H1 (cell line): ENCODE data around the gene RPL3. TPM values are rescaled to one million over a fixed set of nuclear protein-coding genes. Genes with fewer than 3 reads are reported as not detected.

Experiments
- CTCF ChIA-PET: fragments of 300-600 bp; sonication (Branson Sonifier 250); formaldehyde crosslinking; loops from one replicate; lab custom pipeline; 2021; ENCODE audit not compliant: partially characterized antibody; lab: Charles Lee
- POLR2A ChIA-PET: fragments of 300-600 bp; sonication (Branson Sonifier 250); formaldehyde crosslinking; loops from one replicate; lab custom pipeline; 2021; ENCODE audit warnings: inconsistent platforms; ENCODE audit not compliant: partially characterized antibody; lab: Charles Lee
- DNase-seq, 2 experiments: peaks; one replicate each; pipeline versions ENCODE4 v3.0.0 to v3.0.0-alpha.2; 2010 to 2022; ENCODE audit warnings: low spot score in 2 of 2, low read depth in 1 of 2, mixed read lengths in 1 of 2
- FAIRE-seq: peaks from 2 replicates; lab custom pipeline; 2011; peaks lifted over from hg19 to GRCh38; lab: Jason Lieb, UNC
- H2AFZ ChIP-seq: 2 replicates; pipeline ENCODE4 v1.8.1; 2012; ENCODE audit warnings: low read length, inconsistent platforms
- H2AK5ac ChIP-seq: 2 replicates; pipeline ENCODE4 v1.6.1; 2013; ENCODE audit warnings: low read depth, low read length
- H2BK120ac ChIP-seq: replicated peaks from 2 replicates; pipeline ENCODE3; 2013; ENCODE audit warnings: low read depth, low read length, inconsistent platforms
- H2BK12ac ChIP-seq: 2 replicates; pipeline ENCODE4 v1.6.1; 2013; ENCODE audit warnings: low read depth, low read length
- H2BK15ac ChIP-seq: 2 replicates; pipeline ENCODE4 v1.6.1; 2013; ENCODE audit warnings: low read length
- H2BK20ac ChIP-seq: 2 replicates; pipeline ENCODE4 v1.6.1; 2013; ENCODE audit warnings: low read length
- H2BK5ac ChIP-seq: 2 replicates; pipeline ENCODE4 v1.6.1; 2013; ENCODE audit warnings: low read depth, low read length
- H3K14ac ChIP-seq: 2 replicates; pipeline ENCODE4 v1.6.1; 2013; ENCODE audit warnings: inconsistent platforms; ENCODE audit not compliant: insufficient read length
- H3K18ac ChIP-seq: 2 replicates; pipeline ENCODE4 v1.6.1; 2013; ENCODE audit warnings: low read length; ENCODE audit errors: extremely low read depth
- H3K23ac ChIP-seq: 2 replicates; pipeline ENCODE4 v1.6.1; 2013; ENCODE audit warnings: inconsistent platforms; ENCODE audit not compliant: insufficient read length
- H3K23me2 ChIP-seq: 2 replicates; pipeline ENCODE4 v1.6.1; 2013; ENCODE audit warnings: low read depth, low read length
- H3K27ac ChIP-seq: 2 replicates; pipeline ENCODE4 v1.6.1; 2011; ENCODE audit warnings: low read depth, low read length, inconsistent platforms
- H3K27me3 ChIP-seq, 4 experiments: replicated peaks in 1 of 4; 1 replicate in 1 of 4; 2 replicates in 3 of 4; pipeline versions ENCODE4 v1.6.1 to v1.8.1; 2011 to 2013; ENCODE audit warnings: low read length in 3 of 4, mild to moderate bottlenecking in 3 of 4, inconsistent platforms in 2 of 4, mixed read lengths in 2 of 4, moderate library complexity in 1 of 4; ENCODE audit not compliant: control insufficient read depth in 3 of 4, insufficient read depth in 3 of 4; ENCODE audit errors: extremely low read depth in 1 of 4
- H3K36me3 ChIP-seq, 4 experiments: 2 replicates each; pipeline versions ENCODE4 v1.6.1 to v1.8.1; 2011 to 2013; ENCODE audit warnings: mild to moderate bottlenecking in 4 of 4, low read length in 3 of 4, moderate library complexity in 2 of 4, control low read depth in 1 of 4, inconsistent platforms in 1 of 4; ENCODE audit not compliant: insufficient read depth in 4 of 4, control insufficient read depth in 2 of 4
- H3K4ac ChIP-seq: replicated peaks from 2 replicates; pipeline ENCODE3; 2013; ENCODE audit warnings: low read length, low read depth, mixed read lengths, inconsistent platforms; ENCODE audit not compliant: insufficient read length
- H3K4me1 ChIP-seq, 4 experiments: replicated peaks in 1 of 4; 1 replicate in 1 of 4; 2 replicates in 3 of 4; pipeline versions ENCODE4 v1.6.1 to v1.8.1; 2011 to 2013; ENCODE audit warnings: low read length in 3 of 4, inconsistent platforms in 2 of 4, mixed read lengths in 1 of 4; ENCODE audit not compliant: insufficient read depth in 4 of 4, control insufficient read depth in 3 of 4
- H3K4me2 ChIP-seq, 2 experiments: 2 replicates each; pipeline versions ENCODE4 v1.6.1 to v1.8.1; 2011 to 2013; ENCODE audit warnings: low read depth in 2 of 2, low read length in 2 of 2, control low read depth in 1 of 2, inconsistent platforms in 1 of 2, mild to moderate bottlenecking in 1 of 2; ENCODE audit not compliant: insufficient read depth in 1 of 2
- H3K4me3 ChIP-seq, 4 experiments: fragments of 200-600, 300-600 bp in 1 of 4; sonication (generic), shearing (Covaris generic), sonication (Bioruptor Twin) in 1 of 4; 2 replicates each; pipeline versions ENCODE4 v1.5.1 to v1.8.1; 2011 to 2016; ENCODE audit warnings: low read length in 4 of 4, low read depth in 3 of 4, control low read depth in 2 of 4, inconsistent platforms in 2 of 4, mild to moderate bottlenecking in 2 of 4, mixed read lengths in 1 of 4, moderate library complexity in 1 of 4; ENCODE audit not compliant: insufficient read depth in 2 of 4; ENCODE audit errors: extremely low read depth in 1 of 4
- H3K56ac ChIP-seq: replicated peaks from 2 replicates; pipeline ENCODE3; 2013; ENCODE audit warnings: low read depth, mild to moderate bottlenecking, mixed read lengths, low read length, inconsistent platforms; ENCODE audit not compliant: insufficient read length
- H3K79me1 ChIP-seq: 2 replicates; pipeline ENCODE4 v1.6.1; 2013; ENCODE audit warnings: low read depth, low read length, control low read depth
- H3K79me2 ChIP-seq, 2 experiments: 2 replicates each; pipeline versions ENCODE4 v1.6.1 to v1.8.1; 2012 to 2013; ENCODE audit warnings: low read length in 2 of 2, mild to moderate bottlenecking in 2 of 2, inconsistent platforms in 1 of 2; ENCODE audit not compliant: insufficient read depth in 2 of 2, control insufficient read depth in 1 of 2
- H3K9ac ChIP-seq, 4 experiments: replicated peaks in 1 of 4; 1 replicate in 1 of 4; 2 replicates in 3 of 4; pipeline versions ENCODE4 v1.6.1 to v1.8.1; 2011 to 2013; ENCODE audit warnings: low read depth in 3 of 4, low read length in 3 of 4, control low read depth in 2 of 4, mild to moderate bottlenecking in 2 of 4, moderate library complexity in 2 of 4, inconsistent platforms in 1 of 4; ENCODE audit errors: extremely low read depth in 1 of 4
- H3K9me3 ChIP-seq, 2 experiments: 2 replicates each; pipeline versions ENCODE4 v1.6.1 to v1.8.1; 2012 to 2013; ENCODE audit warnings: mild to moderate bottlenecking in 2 of 2, moderate library complexity in 2 of 2, control low read depth in 1 of 2, inconsistent platforms in 1 of 2, low read depth in 1 of 2, low read length in 1 of 2, mixed read lengths in 1 of 2; ENCODE audit not compliant: insufficient read depth in 2 of 2
- H4K20me1 ChIP-seq, 2 experiments: replicated peaks in 1 of 2; 2 replicates each; pipeline versions ENCODE3 to v1.8.1; 2011 to 2013; ENCODE audit warnings: inconsistent platforms in 2 of 2, low read length in 2 of 2, mild to moderate bottlenecking in 1 of 2; ENCODE audit not compliant: insufficient read depth in 2 of 2, control insufficient read depth in 1 of 2
- H4K5ac ChIP-seq: 2 replicates; pipeline ENCODE4 v1.6.1; 2013; ENCODE audit warnings: low read length, low read depth, mixed read lengths, inconsistent platforms; ENCODE audit not compliant: insufficient read length
- H4K8ac ChIP-seq: 2 replicates; pipeline ENCODE4 v1.8.0; 2013; ENCODE audit warnings: mild to moderate bottlenecking, moderate library complexity, low read length, inconsistent platforms; ENCODE audit not compliant: insufficient read depth; ENCODE audit errors: extremely low read depth
- H4K91ac ChIP-seq: replicated peaks from 2 replicates; pipeline ENCODE3; 2013; ENCODE audit warnings: low read length, mixed read lengths, inconsistent platforms; ENCODE audit not compliant: insufficient read length
- ASH2L ChIP-seq: fragments of 200-600, 300-600 bp; sonication (generic); IDR thresholded peaks from one replicate; pipeline ENCODE4 v1.7.1; 2017; ENCODE audit warnings: low read length
- CEBPB ChIP-seq: IDR thresholded peaks from 2 replicates; pipeline ENCODE4 v1.6.1; 2012; ENCODE audit warnings: low read depth, low read length
- CTBP2 ChIP-seq: IDR thresholded peaks from 2 replicates; pipeline ENCODE4 v1.7.0; 2011; ENCODE audit warnings: borderline replicate concordance, mild to moderate bottlenecking, moderate library complexity, mixed read lengths, low read length; ENCODE audit not compliant: insufficient read depth, insufficient read length
- HDAC6 ChIP-seq: IDR thresholded peaks from one replicate; pipeline ENCODE4 v1.7.1; 2012; ENCODE audit warnings: low read depth, mild to moderate bottlenecking, inconsistent platforms, low read length, moderate library complexity
- JUN ChIP-seq: IDR thresholded peaks from 2 replicates; pipeline ENCODE4 v1.6.1; 2011; ENCODE audit warnings: low read depth, mild to moderate bottlenecking, improper control_type of control experiment, low read length
- JUND ChIP-seq: IDR thresholded peaks from 2 replicates; pipeline ENCODE4 v1.6.1; 2011; ENCODE audit warnings: mild to moderate bottlenecking, improper control_type of control experiment, low read length
- KDM4A ChIP-seq: IDR thresholded peaks from one replicate; pipeline ENCODE4 v1.7.1; 2012; ENCODE audit warnings: low read depth, mild to moderate bottlenecking, moderate library complexity, low read length, inconsistent platforms; ENCODE audit not compliant: severe bottlenecking
- RNF2 ChIP-seq: fragments of 200-900, 300-1000 bp; sonication (generic); IDR thresholded peaks from 2 replicates; pipeline ENCODE4 v1.7.1; 2016; ENCODE audit warnings: borderline replicate concordance, low read depth, mild to moderate bottlenecking, antibody characterized with exemption, low read length; ENCODE audit not compliant: poor library complexity, severe bottlenecking; ENCODE audit errors: missing control alignments
- SIN3A ChIP-seq, 2 experiments: IDR thresholded peaks in 1 of 2; conservative IDR thresholded peaks in 1 of 2; 2 replicates each; pipeline ENCODE4 v1.6.1; 2011 to 2012; ENCODE audit warnings: low read length in 2 of 2, improper control_type of control experiment in 1 of 2, low read depth in 1 of 2, mild to moderate bottlenecking in 1 of 2
- SP4 ChIP-seq: IDR thresholded peaks from 2 replicates; pipeline ENCODE4 v1.6.1; 2012; ENCODE audit warnings: low read length, inconsistent platforms
- YY1 ChIP-seq: IDR thresholded peaks from 2 replicates; pipeline ENCODE4 v1.6.1; 2011; ENCODE audit warnings: low read depth, mild to moderate bottlenecking, low read length
- WGBS, 2 experiments: shearing (Covaris generic) in 1 of 2; methylation state at CpG; one replicate each; pipeline versions ENCODE4 v1.1.6 to v1.1.7; 2013 to 2015; ENCODE audit warnings: low lambda C conversion rate in 2 of 2, mixed read lengths in 2 of 2, inconsistent platforms in 1 of 2, low coverage in 1 of 2, missing lambda C conversion rate in 1 of 2; ENCODE audit not compliant: insufficient replicate concordance in 2 of 2, insufficient coverage in 1 of 2, insufficient read length in 1 of 2; ENCODE audit errors: extremely low coverage in 1 of 2, missing lambda C conversion rate in 1 of 2; 5-methylcytosine and 5-hydroxymethylcytosine counted together
- polyA plus RNA-seq, 7 experiments: library from polyadenylated mRNA; depleted of rRNA in 3 of 7; stranded (reverse) in 5 of 7; unstranded in 2 of 7; fragments of >200 nt in 5 of 7; fragments of 200-250 nt in 2 of 7; gene quantifications; 1 replicate in 5 of 7; 2 replicates in 1 of 7; 4 replicates in 1 of 7; pipeline versions ENCODE4 v1.2.1 to v1.2.3, GENCODE V29; 2011 to 2013; ENCODE audit warnings: missing spikeins in 2 of 7, mixed read lengths in 2 of 7
- total RNA-seq: library from RNA; stranded (reverse); fragmentation: NEBNext Ultra II Directional; extraction: Animal tissue kit (Norgen Biotek cat#: 25700); gene quantifications from 2 replicates; pipeline ENCODE4 v1.2.1, GENCODE V29; 2021
- TF ChIP-seq, protein P1 (sequence below): IDR thresholded peaks from 2 replicates; pipeline ENCODE4 v1.6.1; 2011; ENCODE audit warnings: low read length, improper control_type of control experiment

Gene RPL3
- total and polyA plus RNA-seq, 2 of the 8 experiments (the other 6 are each of a cell fraction or from before 2014, with no cell fraction given): 2,865 to 5,466 TPM

GRCh38 chr22:39325392-39325932 is 6.0 kb upstream of the RPL3 start:
- Histone ChIP-seq H2BK20ac (no peak overlapping the region), H3K14ac (no peak overlapping the region), H2AK5ac (no peak overlapping the region), H2BK12ac (no peak overlapping the region), H3K79me1 (no peaks in the 10 kb centered on the region), H3K23ac (no peak overlapping the region), H4K5ac (no peak overlapping the region), H2BK5ac (no peak overlapping the region), H3K9ac (no peak overlapping the region), H3K4me3 (no peak overlapping the region), H4K8ac (no peak overlapping the region), H2BK15ac (no peak overlapping the region), H3K79me2 (no peaks in the 10 kb centered on the region), H4K91ac (no peak overlapping the region), H3K36me3 (no peaks in the 10 kb centered on the region), H4K20me1 (peaks cover 0 to 2% of the 10 kb centered on the region in 2 experiments), H3K56ac (no peak overlapping the region), H3K27me3 (no peaks in the 10 kb centered on the region), H2BK120ac (no peak overlapping the region), H3K9me3 (no peaks in the 10 kb centered on the region), H3K4ac (no peak overlapping the region), H3K4me1 (no peaks in the 10 kb centered on the region), H3K4me2 (no peak overlapping the region), H3K18ac (no peak overlapping the region), H3K23me2 (no peaks in the 10 kb centered on the region; the same call in 1 of the 2 replicates), H3K27ac (no peak overlapping the region), H2AFZ (no peak overlapping the region)
- FAIRE-seq: no peak
- TF ChIP-seq HDAC6 (no peak), CTBP2 (no peak), KDM4A (no peak), RNF2 (no peak), SIN3A (conservative IDR thresholded peaks at IDR 0.05 in 1 of 2, IDR thresholded peaks at IDR 0.05 in 1 of 2; ENCODE audit: low read depth in 1 of 2, low read length in 2 of 2) (no peak), CEBPB (no peak), SP4 (no peak), JUND (no peak), ASH2L (no peak), JUN (no peak), YY1 (no peak)
- TF ChIP-seq, protein P1, sequence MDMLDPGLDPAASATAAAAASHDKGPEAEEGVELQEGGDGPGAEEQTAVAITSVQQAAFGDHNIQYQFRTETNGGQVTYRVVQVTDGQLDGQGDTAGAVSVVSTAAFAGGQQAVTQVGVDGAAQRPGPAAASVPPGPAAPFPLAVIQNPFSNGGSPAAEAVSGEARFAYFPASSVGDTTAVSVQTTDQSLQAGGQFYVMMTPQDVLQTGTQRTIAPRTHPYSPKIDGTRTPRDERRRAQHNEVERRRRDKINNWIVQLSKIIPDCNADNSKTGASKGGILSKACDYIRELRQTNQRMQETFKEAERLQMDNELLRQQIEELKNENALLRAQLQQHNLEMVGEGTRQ: no peak
- POLR2A ChIA-PET: interaction anchor here (0.7 to 16.9 kb wide), 3 partner anchors 11 to 756 kb away, joined by 3 to 692 read pairs (median 19); no protein-coding TSS in a partner anchor
- CTCF ChIA-PET: interaction anchor here (0.6 to 1.1 kb wide), 2 partner anchors 104 to 155 kb away, joined by 3 to 4 read pairs; no protein-coding TSS in a partner anchor
- DNase-seq: no peak
- 85% methylated on average over 1 of the region's 2 CpGs; no CpG with 5 or more reads in 1 of the 2 experiments for WGBS, 2 experiments
